Liver (tissue), 9 donors: Measurements from ENCODE around the gene WEE2. TPM values are rescaled to one million over a fixed set of nuclear protein-coding genes. Genes with fewer than 3 reads are reported as not detected.
"Not testable (repeated sequence)": the region's sequence is repeated elsewhere in the genome, so short reads cannot be mapped to it uniquely, and the experiment has no call there.

ENCODE experiments used
- DNase-seq: peaks from one replicate; pipeline ENCODE4 v3.0.0-alpha.2; 2017; ENCODE audit warnings: low spot score
- H3K27ac ChIP-seq, 2 donors: one replicate each; pipeline ENCODE4 v1.7.0; 2013; ENCODE audit warnings: inconsistent platforms in 2 of 2, low read length in 2 of 2, control low read depth in 1 of 2, low read depth in 1 of 2, mild to moderate bottlenecking in 1 of 2
- H3K27me3 ChIP-seq, 4 donors: one replicate each; pipeline versions ENCODE4 v1.6.1 to v1.7.0; 2013; ENCODE audit warnings: low read length in 3 of 4, inconsistent platforms in 1 of 4, mild to moderate bottlenecking in 1 of 4, moderate library complexity in 1 of 4; ENCODE audit not compliant: control insufficient read depth in 4 of 4, insufficient read depth in 4 of 4
- H3K36me3 ChIP-seq, 4 donors: one replicate each; pipeline versions ENCODE4 v1.6.1 to v1.7.0; 2013; ENCODE audit warnings: low read length in 3 of 4, mild to moderate bottlenecking in 3 of 4, low read depth in 1 of 4, moderate library complexity in 1 of 4; ENCODE audit not compliant: control insufficient read depth in 4 of 4, insufficient read depth in 3 of 4
- H3K4me1 ChIP-seq, 4 donors: one replicate each; pipeline versions ENCODE4 v1.6.1 to v1.7.0; 2013; ENCODE audit warnings: low read length in 3 of 4, mild to moderate bottlenecking in 3 of 4, moderate library complexity in 1 of 4; ENCODE audit not compliant: control insufficient read depth in 4 of 4, insufficient read depth in 4 of 4
- H3K4me3 ChIP-seq, 3 donors: one replicate each; pipeline versions ENCODE4 v1.6.1 to v1.7.0; 2013; ENCODE audit warnings: low read length in 3 of 3, control low read depth in 1 of 3, low read depth in 1 of 3, mild to moderate bottlenecking in 1 of 3
- H3K9ac ChIP-seq, 2 donors: one replicate each; pipeline ENCODE4 v1.7.0; 2013; ENCODE audit warnings: low read length in 2 of 2, mild to moderate bottlenecking in 2 of 2, moderate library complexity in 2 of 2, control low read depth in 1 of 2, low read depth in 1 of 2
- H3K9me3 ChIP-seq, 4 donors: one replicate each; pipeline versions ENCODE4 v1.6.1 to v1.7.0; 2013; ENCODE audit warnings: low read length in 3 of 4; ENCODE audit not compliant: control insufficient read depth in 4 of 4
- EGR1 ChIP-seq, 2 donors: IDR thresholded peaks; 2 replicates each; pipeline ENCODE4 v1.6.1; 2016 to 2018; ENCODE audit warnings: antibody characterized with exemption in 2 of 2, low read depth in 2 of 2
- FOXA2 ChIP-seq: IDR thresholded peaks from 2 replicates; pipeline ENCODE4 v1.6.1; 2016; ENCODE audit warnings: antibody characterized with exemption
- GABPA ChIP-seq, 2 donors: IDR thresholded peaks in 1 of 2; conservative IDR thresholded peaks in 1 of 2; 2 replicates each; pipeline ENCODE4 v1.6.1; 2016; ENCODE audit warnings: antibody characterized with exemption in 2 of 2, mild to moderate bottlenecking in 1 of 2, moderate library complexity in 1 of 2
- HNF4A ChIP-seq, 2 donors: conservative IDR thresholded peaks; 2 replicates each; pipeline ENCODE4 v1.6.1; 2016; ENCODE audit warnings: antibody characterized with exemption in 2 of 2, mild to moderate bottlenecking in 2 of 2
- HNF4G ChIP-seq: IDR thresholded peaks from 2 replicates; pipeline ENCODE4 v1.6.1; 2016; ENCODE audit warnings: antibody characterized with exemption
- JUND ChIP-seq, 2 donors: IDR thresholded peaks; 2 replicates each; pipeline ENCODE4 v1.6.1; 2016; ENCODE audit warnings: antibody characterized with exemption in 2 of 2
- MAX ChIP-seq: IDR thresholded peaks from 2 replicates; pipeline ENCODE4 v1.6.1; 2016; ENCODE audit warnings: antibody characterized with exemption
- NR2F2 ChIP-seq: IDR thresholded peaks from 2 replicates; pipeline ENCODE4 v1.6.1; 2016; ENCODE audit warnings: antibody characterized with exemption
- RAD21 ChIP-seq, 2 donors: IDR thresholded peaks; 2 replicates each; pipeline ENCODE4 v1.6.1; 2016; ENCODE audit warnings: antibody characterized with exemption in 2 of 2, mild to moderate bottlenecking in 2 of 2
- RXRA ChIP-seq, 2 donors: IDR thresholded peaks; 2 replicates each; pipeline ENCODE4 v1.6.1; 2017 to 2018; ENCODE audit warnings: antibody characterized with exemption in 2 of 2, mild to moderate bottlenecking in 1 of 2
- TAF1 ChIP-seq: conservative IDR thresholded peaks from 2 replicates; pipeline ENCODE4 v1.6.1; 2016; ENCODE audit warnings: antibody characterized with exemption, mild to moderate bottlenecking
- YY1 ChIP-seq: IDR thresholded peaks from 2 replicates; pipeline ENCODE4 v1.6.1; 2016; ENCODE audit warnings: antibody characterized with exemption, mild to moderate bottlenecking
- ZBTB33 ChIP-seq: IDR thresholded peaks from 2 replicates; pipeline ENCODE4 v1.6.1; 2016; ENCODE audit warnings: antibody characterized with exemption
- WGBS: extraction: QIAGEN DNeasy Blood & Tissue Kit; methylation state at CpG from one replicate; pipeline ENCODE4 v1.1.7; 2013; 5-methylcytosine and 5-hydroxymethylcytosine counted together
- polyA plus RNA-seq, 2 donors: library from polyadenylated mRNA; stranded (reverse) in 1 of 2; unstranded in 1 of 2; fragments of 200-250 nt in 1 of 2; fragments of >200 nt in 1 of 2; fragmentation: Nextera tagmentation in 1 of 2; extraction: Ambion mirVana in 1 of 2; gene quantifications; one replicate each; pipeline versions ENCODE4 v1.2.1 to v1.2.3, GENCODE V29; 2013 to 2015
- total RNA-seq, 2 donors: library from RNA; depleted of rRNA; stranded (reverse); fragments of >200 nt; gene quantifications; one replicate each; pipeline ENCODE4 v1.2.3, GENCODE V29; 2014
- TF ChIP-seq, protein P1 (sequence below): fragments of 150-350 bp; IDR thresholded peaks from 2 replicates; pipeline ENCODE4 v1.5.1; 2017; ENCODE audit warnings: improper control_type of control experiment, low read depth, low read length; ENCODE audit not compliant: missing input control
- TF ChIP-seq, protein P2 (sequence below): IDR thresholded peaks from 2 replicates; pipeline ENCODE4 v1.6.1; 2016; ENCODE audit warnings: antibody characterized with exemption
- donor health status: healthy.
- donor health status: healthy.
- donor health status: healthy.
- donor health status: healthy.
- donor health status: healthy.

Gene WEE2
- total and polyA plus RNA-seq, 4 donors: not detected

DNA sequence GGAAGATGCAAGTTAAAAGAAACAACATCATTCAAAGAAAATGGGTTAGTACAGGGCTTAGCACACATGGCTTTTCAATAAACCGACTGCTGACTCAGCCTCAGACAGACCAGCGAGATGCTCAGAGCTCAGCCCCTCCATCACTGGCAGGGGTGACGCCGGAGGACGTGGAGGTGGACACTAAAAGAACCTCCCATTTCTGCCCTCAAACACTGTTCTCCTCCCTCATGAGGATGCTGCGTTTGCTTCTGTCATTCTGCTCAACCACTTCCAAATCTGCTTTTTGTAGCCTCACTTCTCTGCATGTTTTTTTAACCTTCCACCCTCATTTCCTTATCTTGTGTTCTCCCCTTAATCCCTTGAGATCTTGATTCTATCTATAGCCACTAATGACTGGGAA is 21.5 kb upstream of the WEE2 start:
- Histone ChIP-seq H3K9me3 (no peaks in the 10 kb centered on the region), H3K27me3 (no peaks in the 10 kb centered on the region)
- 96% methylated on average over 6 of the region's 6 CpGs for WGBS

DNA sequence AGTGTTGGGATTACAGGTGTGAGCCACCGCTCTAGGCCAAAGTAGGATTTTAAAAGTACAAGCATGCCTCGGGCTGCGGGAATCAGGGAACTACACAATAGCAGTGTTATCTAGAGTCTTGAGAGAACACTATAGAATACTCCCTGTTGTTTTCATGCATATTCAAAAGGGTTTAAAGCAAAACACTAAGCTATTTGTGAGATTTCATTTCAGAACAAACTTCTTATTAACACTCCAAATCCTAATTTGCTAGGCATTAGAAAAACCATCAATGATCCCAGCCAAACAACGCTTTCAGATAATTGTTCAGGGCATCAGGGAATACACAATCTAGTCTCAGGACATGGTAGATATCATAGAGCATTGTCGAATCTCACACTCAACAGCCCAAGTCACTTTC is 20.1 kb upstream of the WEE2 start:
- H3K4me3 ChIP-seq: no peak overlapping the region
- H3K27me3 ChIP-seq: no peaks in the 10 kb centered on the region
- H3K9ac ChIP-seq: no peak overlapping the region
- WGBS: 97% methylated on average over 5 of the region's 5 CpGs
- no peak for TF ChIP-seq RAD21 (IDR thresholded peaks at IDR 0.05)
- no peak for TF ChIP-seq RXRA (IDR thresholded peaks at IDR 0.05)
- no peak for TF ChIP-seq EGR1 (IDR thresholded peaks at IDR 0.05; ENCODE audit: low read depth in 2 of 2)
- TF ChIP-seq FOXA2: no peak
- H3K4me1 ChIP-seq: peaks cover 6 to 38% (median 26%) of the 10 kb centered on the region in 4 donors
- no peak overlapping the region for H3K27ac ChIP-seq
- H3K36me3 ChIP-seq: peaks cover 0 to 8% (median under 1%) of the 10 kb centered on the region in 4 donors
- H3K9me3 ChIP-seq: no peaks in the 10 kb centered on the region
- no peak for DNase-seq

More for the DNA sequence above, 21.5 kb upstream of the WEE2 start:
- Histone ChIP-seq H3K36me3 (peaks cover 0 to 15% (median 5%) of the 10 kb centered on the region in 4 donors), H3K27ac (peak overlapping the region in 1 of 2 donors; percentile 50), H3K9ac (no peak overlapping the region), H3K4me3 (no peak overlapping the region), H3K4me1 (peaks cover 6 to 36% (median 26%) of the 10 kb centered on the region in 4 donors)
- DNase-seq: no peak
- TF ChIP-seq FOXA2: no peak
- no peak for TF ChIP-seq RAD21 (IDR thresholded peaks at IDR 0.05)
- TF ChIP-seq, protein P1, sequence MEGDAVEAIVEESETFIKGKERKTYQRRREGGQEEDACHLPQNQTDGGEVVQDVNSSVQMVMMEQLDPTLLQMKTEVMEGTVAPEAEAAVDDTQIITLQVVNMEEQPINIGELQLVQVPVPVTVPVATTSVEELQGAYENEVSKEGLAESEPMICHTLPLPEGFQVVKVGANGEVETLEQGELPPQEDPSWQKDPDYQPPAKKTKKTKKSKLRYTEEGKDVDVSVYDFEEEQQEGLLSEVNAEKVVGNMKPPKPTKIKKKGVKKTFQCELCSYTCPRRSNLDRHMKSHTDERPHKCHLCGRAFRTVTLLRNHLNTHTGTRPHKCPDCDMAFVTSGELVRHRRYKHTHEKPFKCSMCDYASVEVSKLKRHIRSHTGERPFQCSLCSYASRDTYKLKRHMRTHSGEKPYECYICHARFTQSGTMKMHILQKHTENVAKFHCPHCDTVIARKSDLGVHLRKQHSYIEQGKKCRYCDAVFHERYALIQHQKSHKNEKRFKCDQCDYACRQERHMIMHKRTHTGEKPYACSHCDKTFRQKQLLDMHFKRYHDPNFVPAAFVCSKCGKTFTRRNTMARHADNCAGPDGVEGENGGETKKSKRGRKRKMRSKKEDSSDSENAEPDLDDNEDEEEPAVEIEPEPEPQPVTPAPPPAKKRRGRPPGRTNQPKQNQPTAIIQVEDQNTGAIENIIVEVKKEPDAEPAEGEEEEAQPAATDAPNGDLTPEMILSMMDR: no peak
- no peak for TF ChIP-seq EGR1 (IDR thresholded peaks at IDR 0.05; ENCODE audit: low read depth in 2 of 2)
- TF ChIP-seq, protein P2, sequence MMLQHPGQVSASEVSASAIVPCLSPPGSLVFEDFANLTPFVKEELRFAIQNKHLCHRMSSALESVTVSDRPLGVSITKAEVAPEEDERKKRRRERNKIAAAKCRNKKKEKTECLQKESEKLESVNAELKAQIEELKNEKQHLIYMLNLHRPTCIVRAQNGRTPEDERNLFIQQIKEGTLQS: no peak
- no peak for TF ChIP-seq HNF4G
- TF ChIP-seq ZBTB33: no peak
- TF ChIP-seq HNF4A (conservative IDR thresholded peaks at IDR 0.05): no peak
- TF ChIP-seq MAX: no peak
- no peak for TF ChIP-seq YY1
- no peak for TF ChIP-seq GABPA (IDR thresholded peaks at IDR 0.05 in 1 of 2, conservative IDR thresholded peaks at IDR 0.05 in 1 of 2)
- no peak for TF ChIP-seq NR2F2
- TF ChIP-seq RXRA (IDR thresholded peaks at IDR 0.05): no peak
- TF ChIP-seq JUND (IDR thresholded peaks at IDR 0.05): no peak
- no peak for TF ChIP-seq TAF1

GRCh38 chr7:141689072-141689825 is 18.9 kb upstream of the WEE2 start:
- peaks cover 7 to 43% (median 26%) of the 10 kb centered on the region in 4 donors for H3K4me1 ChIP-seq
- DNase-seq, H3K9ac ChIP-seq, H3K9me3 ChIP-seq, H3K4me3 ChIP-seq, H3K36me3 ChIP-seq, H3K27ac ChIP-seq, H3K27me3 ChIP-seq: not testable (repeated sequence)
- WGBS: 96% methylated on average over 3 of the region's 3 CpGs
